GM23338 (cell line): ENCODE data around the gene PABPC1L. TPM values are rescaled to one million over a fixed set of nuclear protein-coding genes. Genes with fewer than 3 reads are reported as not detected.

Experiments used
- ATAC-seq: fragments of 200-7000 bp; cut with Tn5 transposase; 3 replicates; pipeline ENCODE4 v1.9.1; 2020
- DNase-seq: peaks from one replicate; pipeline ENCODE4 v3.0.0-alpha.2; 2015; ENCODE audit warnings: low spot score
- H2AFZ ChIP-seq: fragments of 200-600 bp; sonication (generic); 2 replicates; pipeline ENCODE4 v1.8.0; 2016; ENCODE audit warnings: antibody characterized with exemption, mild to moderate bottlenecking, moderate library complexity
- H3F3A ChIP-seq: fragments of 200-600 bp; sonication (generic); replicated peaks from 2 replicates; pipeline ENCODE4 v1.8.0; 2017; ENCODE audit warnings: antibody characterized with exemption, mixed run types, low read depth
- H3K27ac ChIP-seq: fragments of 200-600 bp; sonication (generic); 2 replicates; pipeline ENCODE4 v1.6.1; 2016; ENCODE audit warnings: low read depth
- H3K27me3 ChIP-seq: fragments of 200-600 bp; sonication (generic); 2 replicates; pipeline ENCODE4 v1.8.0; 2016; ENCODE audit warnings: mild to moderate bottlenecking, mixed run types, moderate library complexity; ENCODE audit not compliant: insufficient read depth
- H3K36me3 ChIP-seq: fragments of 200-600 bp; sonication (generic); 2 replicates; pipeline ENCODE4 v1.8.0; 2016; ENCODE audit warnings: mild to moderate bottlenecking; ENCODE audit not compliant: insufficient read depth
- H3K4me1 ChIP-seq: fragments of 200-600 bp; sonication (generic); 2 replicates; pipeline ENCODE4 v1.8.0; 2016; ENCODE audit warnings: mild to moderate bottlenecking, moderate library complexity; ENCODE audit not compliant: insufficient read depth
- H3K4me2 ChIP-seq: fragments of 200-600 bp; sonication (generic); 2 replicates; pipeline ENCODE4 v1.7.1; 2017; ENCODE audit warnings: mixed run types
- H3K4me3 ChIP-seq: fragments of 200-600 bp; sonication (generic); 2 replicates; pipeline ENCODE4 v1.6.1; 2016; ENCODE audit warnings: mixed run types
- H3K79me2 ChIP-seq: fragments of 200-600 bp; sonication (generic); replicated peaks from 2 replicates; pipeline ENCODE4 v1.8.0; 2017; ENCODE audit warnings: mild to moderate bottlenecking; ENCODE audit not compliant: insufficient read depth
- H3K9me2 ChIP-seq: fragments of 200-600 bp; sonication (generic); 2 replicates; pipeline ENCODE4 v1.8.0; 2017; ENCODE audit not compliant: insufficient read depth
- H4K20me1 ChIP-seq: fragments of 200-600 bp; sonication (generic); replicated peaks from 2 replicates; pipeline ENCODE4 v1.8.0; 2017; ENCODE audit warnings: mild to moderate bottlenecking; ENCODE audit not compliant: insufficient read depth
- H3K27ac Mint-ChIP-seq: 2 replicates; pipeline ENCODE4 v1.8.0; 2020; ENCODE audit warnings: inconsistent platforms, mild to moderate bottlenecking, moderate library complexity, mixed read lengths
- H3K27me3 Mint-ChIP-seq: 3 replicates; pipeline ENCODE4 v1.8.0; 2022; ENCODE audit warnings: low read depth, mild to moderate bottlenecking, moderate library complexity, mixed read lengths, inconsistent platforms; ENCODE audit not compliant: insufficient read depth, poor library complexity
- H3K36me3 Mint-ChIP-seq: 3 replicates; pipeline ENCODE4 v1.8.0; 2021; ENCODE audit warnings: low read depth, mild to moderate bottlenecking, inconsistent platforms, moderate library complexity, mixed read lengths
- H3K4me1 Mint-ChIP-seq: 3 replicates; pipeline ENCODE4 v1.8.0; 2020; ENCODE audit warnings: mild to moderate bottlenecking, inconsistent platforms, mixed read lengths
- H3K4me3 Mint-ChIP-seq: 3 replicates; pipeline ENCODE4 v1.8.0; 2021; ENCODE audit warnings: moderate library complexity, mild to moderate bottlenecking, inconsistent platforms, mixed read lengths
- H3K9me3 Mint-ChIP-seq: 3 replicates; pipeline ENCODE4 v1.8.0; 2020; ENCODE audit warnings: moderate library complexity, mild to moderate bottlenecking, inconsistent platforms, mixed read lengths
- CREB1 ChIP-seq: fragments of 250-450 bp; sonication (Bioruptor Pico); IDR thresholded peaks from 2 replicates; pipeline ENCODE4 v1.5.0; 2020; ENCODE audit warnings: low read depth, mild to moderate bottlenecking, moderate library complexity
- CTCF ChIP-seq, 2 experiments: fragments of 200-600 bp in 1 of 2; sonication (generic) in 1 of 2; conservative IDR thresholded peaks; 2 replicates each; pipeline versions ENCODE4 v1.5.1 to v1.6.1; 2016 to 2017; ENCODE audit warnings: antibody characterized with exemption in 2 of 2, low read depth in 2 of 2, mild to moderate bottlenecking in 2 of 2, moderate library complexity in 1 of 2
- EZH2 ChIP-seq: fragments of 200-600 bp; sonication (generic); IDR thresholded peaks from one replicate; pipeline ENCODE4 v1.8.0; 2017; ENCODE audit warnings: antibody characterized with exemption, mild to moderate bottlenecking, low read depth; ENCODE audit not compliant: unreplicated experiment
- EZH2phosphoT487 ChIP-seq: fragments of 200-600 bp; sonication (generic); IDR thresholded peaks from one replicate; pipeline ENCODE4 v1.8.1; 2018; ENCODE audit warnings: antibody characterized with exemption; ENCODE audit not compliant: unreplicated experiment
- JUNB ChIP-seq: IDR thresholded peaks from one replicate; pipeline ENCODE4 v1.6.1; 2016; ENCODE audit warnings: antibody characterized with exemption; ENCODE audit not compliant: unreplicated experiment
- NANOG ChIP-seq: IDR thresholded peaks from 2 replicates; pipeline ENCODE4 v1.6.1; 2016; ENCODE audit warnings: antibody characterized with exemption, borderline replicate concordance
- POLR2AphosphoS5 ChIP-seq: IDR thresholded peaks from 2 replicates; pipeline ENCODE4 v1.6.1; 2016; ENCODE audit warnings: antibody characterized with exemption, low read depth
- REST ChIP-seq: IDR thresholded peaks from one replicate; pipeline ENCODE4 v1.6.1; 2018; ENCODE audit warnings: antibody characterized with exemption; ENCODE audit not compliant: unreplicated experiment
- STAT1 ChIP-seq: IDR thresholded peaks from one replicate; pipeline ENCODE4 v1.6.1; 2016; ENCODE audit warnings: antibody characterized with exemption; ENCODE audit not compliant: unreplicated experiment
- ZNF114 ChIP-seq: fragments of 250-450 bp; sonication (Bioruptor Pico); IDR thresholded peaks from 2 replicates; pipeline ENCODE4 v1.5.0; 2020; ENCODE audit warnings: mild to moderate bottlenecking, moderate library complexity
- polyA plus RNA-seq: library from polyadenylated mRNA; unstranded; fragments of >200 nt; fragmentation: Nextera tagmentation; extraction: Ambion mirVana; gene quantifications from 2 replicates; pipeline ENCODE4 v1.2.1, GENCODE V29; 2016
- total RNA-seq: library from RNA; depleted of rRNA; stranded (reverse); fragments of >200 nt; shearing (Covaris generic); gene quantifications from 2 replicates; pipeline ENCODE4 v1.2.3, GENCODE V29; 2014

The PABPC1L gene
- total and polyA plus RNA-seq, 2 experiments from 2014 or later: 44.4 to 49.1 TPM

DNA sequence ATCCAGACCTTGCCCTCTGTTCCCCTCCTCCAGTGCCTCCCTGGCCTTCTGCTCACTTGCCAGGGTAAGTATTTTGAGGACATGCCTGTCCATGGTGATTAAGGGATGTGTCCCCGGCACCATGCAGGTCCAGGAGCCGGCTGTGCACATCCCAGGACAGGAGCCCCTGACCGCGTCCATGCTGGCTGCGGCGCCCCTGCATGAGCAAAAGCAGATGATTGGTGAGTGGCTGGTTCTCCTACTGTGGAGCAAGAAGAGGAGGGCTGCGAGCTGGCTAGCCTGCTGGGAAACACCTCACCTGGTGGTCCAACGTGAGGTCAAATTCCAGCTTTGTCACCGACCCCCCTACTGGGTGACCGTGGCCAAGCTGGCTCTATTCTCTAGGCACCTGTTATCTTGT is 26.6 kb downstream of the PABPC1L start:
- Mint-ChIP-seq H3K4me3 (no peak overlapping the region), H3K9me3 (no peaks in the 10 kb centered on the region), H3K4me1 (no peaks in the 10 kb centered on the region), H3K27ac (no peak overlapping the region), H3K27me3 (peaks cover 2% of the 10 kb centered on the region), H3K36me3 (peaks cover 64% of the 10 kb centered on the region)
- H3K27ac ChIP-seq: no peak overlapping the region
- H3K4me3 ChIP-seq: no peak overlapping the region
- no peak for TF ChIP-seq EZH2phosphoT487
- no peak overlapping the region for H3K4me2 ChIP-seq
- no peak for ATAC-seq
- peaks cover 30% of the 10 kb centered on the region for H3K36me3 ChIP-seq
- H3F3A ChIP-seq: no peaks in the 10 kb centered on the region; the same call in 1 of the 2 replicates
- no peaks in the 10 kb centered on the region for H3K27me3 ChIP-seq
- peaks cover 6% of the 10 kb centered on the region; the same call in 1 of the 2 replicates for H4K20me1 ChIP-seq
- H3K9me2 ChIP-seq: no peaks in the 10 kb centered on the region
- no peak overlapping the region for H2AFZ ChIP-seq
- no peaks in the 10 kb centered on the region for H3K4me1 ChIP-seq
- no peaks in the 10 kb centered on the region for H3K79me2 ChIP-seq
- DNase-seq: no peak

GRCh38 chr20:44938637-44939036 is 28.8 kb downstream of the PABPC1L start:
- H3F3A ChIP-seq: peaks cover 3% of the 10 kb centered on the region; the same call in 1 of the 2 replicates
- H3K27ac ChIP-seq: no peak overlapping the region
- Mint-ChIP-seq H3K9me3 (no peaks in the 10 kb centered on the region), H3K4me1 (no peaks in the 10 kb centered on the region), H3K27me3 (no peaks in the 10 kb centered on the region), H3K27ac (no peak overlapping the region), H3K36me3 (peaks cover 71% of the 10 kb centered on the region), H3K4me3 (no peak overlapping the region)
- DNase-seq (no peak), ATAC-seq (no peak)
- TF ChIP-seq STAT1 (no peak), POLR2AphosphoS5 (no peak), ZNF114 (CRISPR knock-in tag) (no peak), REST (no peak), JUNB (no peak), NANOG (no peak), EZH2phosphoT487 (no peak), CTCF (conservative IDR thresholded peaks at IDR 0.05; ENCODE audit: low read depth in 2 of 2) (no peak), EZH2 (no peak), CREB1 (CRISPR knock-in tag) (no peak)
- H3K9me2 ChIP-seq: no peaks in the 10 kb centered on the region
- peaks cover 25% of the 10 kb centered on the region for H3K36me3 ChIP-seq
- H4K20me1 ChIP-seq: peaks cover 3% of the 10 kb centered on the region; the same call in 1 of the 2 replicates
- H2AFZ ChIP-seq: no peak overlapping the region
- no peak overlapping the region for H3K4me3 ChIP-seq
- H3K27me3 ChIP-seq: no peaks in the 10 kb centered on the region
- H3K79me2 ChIP-seq: no peaks in the 10 kb centered on the region
- no peak overlapping the region for H3K4me2 ChIP-seq
- no peaks in the 10 kb centered on the region for H3K4me1 ChIP-seq
